Measurements from ENCODE around the gene HELZ2.

The HELZ2 gene

GRCh38 chr20:63568986-63569949 lies 4.8 kb downstream of the HELZ2 start:
- TF ChIP-seq ZNF785 (tag by site-specific recombination; IDR thresholded peaks at IDR 0.05) (no peak), KLF9 (tag by site-specific recombination; IDR thresholded peaks at IDR 0.05; ENCODE audit: low read depth) (no peak), ZNF394 (tag by site-specific recombination; IDR thresholded peaks at IDR 0.05; ENCODE audit: borderline replicate concordance) (peak; percentile 93), HIC1 (tag by site-specific recombination; IDR thresholded peaks at IDR 0.05) (peak; percentile 55; the same call in 1 of the 2 replicates), MEIS1 (CRISPR knock-in tag; IDR thresholded peaks at IDR 0.05; ENCODE audit: borderline replicate concordance) (no peak), ZNF311 (tag by site-specific recombination; IDR thresholded peaks at IDR 0.05; ENCODE audit: borderline replicate concordance) (no peak), TSHZ1 (tag by site-specific recombination; IDR thresholded peaks at IDR 0.05; ENCODE audit: borderline replicate concordance) (no peak), ZNF169 (tag by site-specific recombination; IDR thresholded peaks at IDR 0.05) (no peak), OSR2 (tag by site-specific recombination; IDR thresholded peaks at IDR 0.05) (no peak)
- POLR2A ChIA-PET: interaction anchor here (1.4 kb wide), 1 partner anchor 23 kb away, joined by 3 read pairs; no protein-coding TSS in a partner anchor
- H3K4me3 ChIP-seq (ENCODE audit: low read depth, low read length): no peak overlapping the region

GRCh38 chr20:63568170-63568981 lies 5.7 kb downstream of the HELZ2 start:
- POLR2A ChIA-PET: interaction anchor here (1.4 kb wide), 1 partner anchor 22 kb away, joined by 3 read pairs; no protein-coding TSS in a partner anchor
- peaks cover 0 to 21% of the 10 kb centered on the region in 2 experiments; a peak in 1 of 3 replicates for H3K36me3 ChIP-seq (ENCODE audit: control insufficient read depth in 2 of 2, insufficient read depth in 1 of 2, low read length in 2 of 2)
- CTCF ChIA-PET: no interaction called here
- no peak overlapping the region for H3K4me3 ChIP-seq (ENCODE audit: low read depth, low read length)
- H3K9me3 ChIP-seq (ENCODE audit: control insufficient read depth, insufficient read depth, low read depth, low read length): no peaks in the 10 kb centered on the region
- no peak for TF ChIP-seq ZNF248 (tag by site-specific recombination; IDR thresholded peaks at IDR 0.05)
- no peak for TF ChIP-seq CTCF (tag by site-specific recombination; IDR thresholded peaks at IDR 0.05)
- TF ChIP-seq ZEB2 (tag by site-specific recombination; IDR thresholded peaks at IDR 0.05): no peak
- no peaks in the 10 kb centered on the region for H3K4me1 ChIP-seq (ENCODE audit: control insufficient read depth, insufficient read depth, low read length)
- H3K27ac ChIP-seq (ENCODE audit: extremely low read depth, low read depth, low read length): no peak overlapping the region

More at GRCh38 chr20:63568986-63569949, 4.8 kb downstream of the HELZ2 start:
- no peak overlapping the region for H3K27ac ChIP-seq (ENCODE audit: extremely low read depth, low read depth, low read length)
- peaks cover 0 to 14% of the 10 kb centered on the region in 2 experiments; a peak in 1 of 3 replicates for H3K36me3 ChIP-seq (ENCODE audit: control insufficient read depth in 2 of 2, insufficient read depth in 1 of 2, low read length in 2 of 2)
- H3K9me3 ChIP-seq (ENCODE audit: control insufficient read depth, insufficient read depth, low read depth, low read length): no peaks in the 10 kb centered on the region
- H3K4me1 ChIP-seq (ENCODE audit: control insufficient read depth, insufficient read depth, low read length): no peaks in the 10 kb centered on the region
- CTCF ChIA-PET: no interaction called here

All from HEK293 (cell line).